GM23248 (cell line): ENCODE results near the gene MARK1.

Experiments
- EZH2 ChIP-seq: fragments of 200-600 bp; sonication (generic); IDR thresholded peaks from 2 replicates; pipeline ENCODE4 v1.6.1; 2018; ENCODE audit warnings: antibody characterized with exemption, mild to moderate bottlenecking; ENCODE audit not compliant: insufficient read depth, poor library complexity, severe bottlenecking
- EZH2phosphoT487 ChIP-seq: fragments of 200-600 bp; sonication (generic); IDR thresholded peaks from 2 replicates; pipeline ENCODE4 v1.6.1; 2018; ENCODE audit warnings: antibody characterized with exemption, moderate library complexity, mild to moderate bottlenecking, low read depth; ENCODE audit not compliant: insufficient read depth

GRCh38 chr1:220483700-220484099, 44.2 kb upstream of the MARK1 start:
- TF ChIP-seq EZH2phosphoT487 (no peak), EZH2 (no peak)
